Skeletal muscle satellite cell (primary cell): ENCODE data around the gene C4orf54.

Source experiments
- H3K27me3 ChIP-seq: 2 replicates; pipeline ENCODE4 v1.7.0; 2013; ENCODE audit warnings: low read length; ENCODE audit not compliant: control insufficient read depth, insufficient read depth
- H3K36me3 ChIP-seq: 2 replicates; pipeline ENCODE4 v1.7.0; 2013; ENCODE audit warnings: mild to moderate bottlenecking, control low read depth, low read length; ENCODE audit not compliant: insufficient read depth
- H3K4me1 ChIP-seq: 2 replicates; pipeline ENCODE4 v1.7.0; 2013; ENCODE audit warnings: low read length; ENCODE audit not compliant: control insufficient read depth, insufficient read depth
- H3K4me2 ChIP-seq: 2 replicates; pipeline ENCODE4 v1.7.0; 2013; ENCODE audit warnings: mild to moderate bottlenecking, low read length
- H3K4me3 ChIP-seq: 2 replicates; pipeline ENCODE4 v1.7.0; 2013; ENCODE audit warnings: low read length
- H3K9ac ChIP-seq: 2 replicates; pipeline ENCODE4 v1.7.0; 2013; ENCODE audit warnings: mild to moderate bottlenecking, low read depth, low read length, moderate library complexity
- H3K9me3 ChIP-seq: replicated peaks from 2 replicates; pipeline ENCODE4 v1.7.0; 2013; ENCODE audit warnings: mild to moderate bottlenecking, control low read depth, low read length

The C4orf54 gene

DNA sequence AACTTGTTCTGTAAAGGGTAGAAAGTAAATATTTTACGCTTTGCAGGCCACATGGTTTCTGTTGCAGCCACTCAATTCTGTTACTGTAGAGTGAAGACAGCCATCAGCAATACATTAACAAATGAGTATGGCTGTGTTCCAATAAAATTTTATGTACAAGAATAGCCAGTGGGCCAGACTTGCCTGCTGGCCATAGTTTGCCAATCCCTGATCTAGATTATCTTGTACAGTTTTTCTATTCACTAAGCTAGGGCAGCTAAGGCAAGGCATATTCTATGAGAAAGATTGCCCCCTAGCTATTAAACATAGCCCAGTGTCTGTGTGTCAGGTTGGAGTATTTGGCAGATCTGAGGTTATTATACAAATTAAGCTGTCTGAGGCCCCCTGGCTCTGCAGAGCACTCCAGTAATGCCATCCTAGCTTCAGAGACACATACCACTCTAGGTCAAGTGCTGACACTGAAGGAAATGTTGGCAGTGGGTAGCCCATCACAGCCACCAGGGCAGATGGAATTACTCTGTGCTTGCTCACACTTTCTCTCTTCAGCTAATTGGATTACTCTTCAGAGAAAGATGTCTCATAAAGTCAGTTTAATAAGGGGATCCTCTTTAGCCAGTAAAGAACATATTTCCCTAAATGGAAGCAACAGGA is 42.3 kb downstream of the C4orf54 start:
- Histone ChIP-seq H3K27me3 (no peaks in the 10 kb centered on the region), H3K4me2 (no peak overlapping the region), H3K4me1 (no peaks in the 10 kb centered on the region), H3K9me3 (no peaks in the 10 kb centered on the region), H3K36me3 (no peaks in the 10 kb centered on the region), H3K4me3 (no peak overlapping the region), H3K9ac (no peak overlapping the region)

DNA sequence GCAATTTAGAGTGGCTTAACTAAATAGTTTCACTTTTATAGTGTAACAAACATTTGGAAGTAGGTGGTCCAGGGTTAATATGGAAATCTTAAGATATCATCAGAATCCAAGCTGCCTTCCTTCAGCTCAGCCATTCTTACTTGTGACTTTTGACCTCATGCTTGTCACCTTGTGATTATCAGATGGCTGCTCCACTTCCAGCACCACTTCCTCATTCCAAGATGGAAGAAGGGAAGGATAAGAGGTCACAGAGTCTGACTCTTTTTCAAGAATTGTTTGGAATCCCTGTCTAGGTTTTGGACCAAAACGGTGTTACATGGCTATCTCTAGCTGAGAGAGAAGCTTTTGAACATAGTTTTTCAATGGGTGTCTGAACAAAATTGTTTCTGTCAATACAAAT is 43.1 kb downstream of the C4orf54 start:
- Histone ChIP-seq H3K9me3 (no peaks in the 10 kb centered on the region), H3K4me1 (no peaks in the 10 kb centered on the region), H3K36me3 (no peaks in the 10 kb centered on the region), H3K4me2 (no peak overlapping the region), H3K4me3 (no peak overlapping the region), H3K9ac (no peak overlapping the region), H3K27me3 (peaks cover 5% of the 10 kb centered on the region)

GRCh38 chr4:99612704-99613103 is 44.9 kb downstream of the C4orf54 start:
- Histone ChIP-seq H3K4me2 (no peak overlapping the region), H3K4me3 (no peak overlapping the region), H3K36me3 (no peaks in the 10 kb centered on the region), H3K4me1 (no peaks in the 10 kb centered on the region), H3K9ac (no peak overlapping the region), H3K9me3 (no peaks in the 10 kb centered on the region), H3K27me3 (peaks cover 6% of the 10 kb centered on the region)

GRCh38 chr4:99612281-99612680 is 45.3 kb downstream of the C4orf54 start:
- Histone ChIP-seq H3K4me3 (no peak overlapping the region), H3K4me2 (no peak overlapping the region), H3K27me3 (peaks cover 6% of the 10 kb centered on the region), H3K36me3 (no peaks in the 10 kb centered on the region), H3K4me1 (no peaks in the 10 kb centered on the region), H3K9ac (no peak overlapping the region), H3K9me3 (no peaks in the 10 kb centered on the region)

DNA sequence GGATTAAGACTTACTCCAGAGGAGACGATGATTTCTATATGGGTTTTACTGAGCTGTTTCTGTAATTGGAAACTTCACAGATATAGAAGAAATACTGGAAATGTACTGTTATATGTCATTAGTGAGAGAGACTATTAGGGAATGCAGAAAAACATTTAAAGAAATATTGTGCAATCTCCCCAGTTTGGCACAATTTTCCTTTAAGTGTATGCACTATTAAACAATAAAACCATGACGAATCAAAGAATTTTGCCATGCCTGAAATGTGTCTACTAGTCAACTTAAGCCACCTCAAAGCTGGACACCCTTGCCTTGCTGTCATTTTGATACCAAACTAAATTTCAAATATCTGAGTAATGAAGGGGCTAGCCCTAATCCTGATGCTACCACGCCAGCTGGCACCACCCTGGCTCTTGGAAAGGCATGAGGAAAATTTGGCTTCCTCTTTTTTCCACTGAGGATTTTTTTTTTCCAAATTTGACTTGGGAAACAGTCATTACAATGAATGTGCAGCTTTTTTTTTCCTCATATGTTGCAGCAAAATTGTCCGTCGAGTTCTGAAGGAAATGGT is 46.9 kb downstream of the C4orf54 start:
- H3K27me3 ChIP-seq: peaks cover 6% of the 10 kb centered on the region
- no peaks in the 10 kb centered on the region for H3K36me3 ChIP-seq
- H3K4me1 ChIP-seq: no peaks in the 10 kb centered on the region
- H3K9me3 ChIP-seq: no peaks in the 10 kb centered on the region
- no peak overlapping the region for H3K4me3 ChIP-seq
- no peak overlapping the region for H3K9ac ChIP-seq
- H3K4me2 ChIP-seq: no peak overlapping the region

DNA sequence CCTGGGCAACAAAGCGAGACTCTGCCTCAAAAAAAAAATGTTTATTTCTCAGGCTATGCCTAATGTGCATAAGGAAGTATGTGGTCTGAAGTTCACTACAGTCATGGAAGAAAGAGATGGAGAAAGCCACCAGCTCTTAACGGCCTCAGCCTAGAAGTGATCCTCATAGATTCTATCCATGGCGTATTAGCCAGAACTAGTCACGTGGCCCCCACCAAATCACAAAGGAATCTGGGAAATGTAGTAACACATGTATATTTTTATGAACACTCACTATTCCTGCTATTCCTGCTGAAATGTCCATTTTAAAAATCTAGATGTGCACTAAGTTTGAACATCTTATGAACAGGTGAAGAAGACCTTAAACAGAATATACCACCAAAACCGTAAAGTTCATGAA is 49.2 kb downstream of the C4orf54 start:
- Histone ChIP-seq H3K9ac (no peak overlapping the region), H3K4me1 (no peaks in the 10 kb centered on the region), H3K36me3 (no peaks in the 10 kb centered on the region), H3K4me3 (no peak overlapping the region), H3K4me2 (no peak overlapping the region), H3K9me3 (no peaks in the 10 kb centered on the region), H3K27me3 (peaks cover 6% of the 10 kb centered on the region)
